Loucy (cell line): Measurements from ENCODE around the gene RIT2.

Experiments
- EZH2phosphoT487 ChIP-seq: fragments of 200-600 bp; IDR thresholded peaks from 2 replicates; pipeline ENCODE4 v1.6.1; 2018; ENCODE audit warnings: antibody characterized with exemption, mild to moderate bottlenecking, moderate library complexity, borderline replicate concordance
- TF ChIP-seq, protein P1 (sequence below): fragments of 200-600 bp; sonication (generic); conservative IDR thresholded peaks from 2 replicates; pipeline ENCODE4 v1.5.1; 2014; ENCODE audit warnings: mild to moderate bottlenecking, antibody characterized with exemption, low read length

DNA sequence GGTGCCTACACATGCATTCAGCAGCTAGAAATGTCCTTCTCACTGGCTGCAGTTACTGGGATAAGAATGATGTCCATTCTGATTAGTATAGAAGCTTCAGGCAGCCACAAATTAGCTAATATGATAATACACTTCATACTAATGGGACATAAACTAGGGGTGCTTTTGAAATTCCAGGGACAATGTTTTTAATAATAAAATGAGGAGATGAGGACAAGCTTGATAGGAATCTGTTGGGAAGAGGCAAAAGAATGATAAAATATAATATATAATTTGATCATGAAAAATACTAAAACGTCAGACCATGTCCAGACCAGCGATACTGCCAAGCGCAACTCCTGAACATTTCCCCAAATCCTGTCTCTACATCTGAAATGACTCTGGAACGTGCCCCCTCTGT lies 157.1 kb downstream of the RIT2 start:
- TF ChIP-seq, protein P1, sequence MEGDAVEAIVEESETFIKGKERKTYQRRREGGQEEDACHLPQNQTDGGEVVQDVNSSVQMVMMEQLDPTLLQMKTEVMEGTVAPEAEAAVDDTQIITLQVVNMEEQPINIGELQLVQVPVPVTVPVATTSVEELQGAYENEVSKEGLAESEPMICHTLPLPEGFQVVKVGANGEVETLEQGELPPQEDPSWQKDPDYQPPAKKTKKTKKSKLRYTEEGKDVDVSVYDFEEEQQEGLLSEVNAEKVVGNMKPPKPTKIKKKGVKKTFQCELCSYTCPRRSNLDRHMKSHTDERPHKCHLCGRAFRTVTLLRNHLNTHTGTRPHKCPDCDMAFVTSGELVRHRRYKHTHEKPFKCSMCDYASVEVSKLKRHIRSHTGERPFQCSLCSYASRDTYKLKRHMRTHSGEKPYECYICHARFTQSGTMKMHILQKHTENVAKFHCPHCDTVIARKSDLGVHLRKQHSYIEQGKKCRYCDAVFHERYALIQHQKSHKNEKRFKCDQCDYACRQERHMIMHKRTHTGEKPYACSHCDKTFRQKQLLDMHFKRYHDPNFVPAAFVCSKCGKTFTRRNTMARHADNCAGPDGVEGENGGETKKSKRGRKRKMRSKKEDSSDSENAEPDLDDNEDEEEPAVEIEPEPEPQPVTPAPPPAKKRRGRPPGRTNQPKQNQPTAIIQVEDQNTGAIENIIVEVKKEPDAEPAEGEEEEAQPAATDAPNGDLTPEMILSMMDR: no peak
- TF ChIP-seq EZH2phosphoT487: no peak
